K562 (cell line): Measurements from ENCODE around the gene DLGAP5. TPM values are rescaled to one million over a fixed set of nuclear protein-coding genes. Genes with fewer than 3 reads are reported as not detected.

Experiments
- EP400 ChIP-seq: fragments of 450-650 bp; IDR thresholded peaks from 2 replicates; pipeline ENCODE4 v1.6.1; 2017; ENCODE audit warnings: antibody characterized with exemption, mild to moderate bottlenecking, moderate library complexity
- FOXJ2 ChIP-seq: fragments of 200-800 bp; sonication (Bioruptor generic); IDR thresholded peaks from 2 replicates; pipeline ENCODE4 v1.6.1; 2016; ENCODE audit warnings: missing genetic modification characterization, missing compliant biosample characterization
- NFE2L1 ChIP-seq: fragments of 450-650 bp; IDR thresholded peaks from 2 replicates; pipeline ENCODE4 v1.6.1; 2016; ENCODE audit warnings: missing genetic modification characterization, low read depth, mild to moderate bottlenecking, missing compliant biosample characterization, moderate library complexity, borderline replicate concordance
- SP1 ChIP-seq: sonication (generic); formaldehyde crosslinking; IDR thresholded peaks from 2 replicates; pipeline ENCODE4 v1.8.1; 2022; ENCODE audit warnings: mild to moderate bottlenecking, missing genetic modification reagents
- TRIM24 ChIP-seq, 2 experiments: fragments of 450-650 bp; IDR thresholded peaks; 2 replicates each; pipeline ENCODE4 v1.6.1; 2016
- ZFP91 ChIP-seq: sonication (generic); formaldehyde crosslinking; IDR thresholded peaks from 2 replicates; pipeline ENCODE4 v1.8.0; 2022; ENCODE audit warnings: mild to moderate bottlenecking, missing genetic modification reagents
- ZNF146 ChIP-seq: IDR thresholded peaks from one replicate; pipeline ENCODE4 v1.6.1; 2018; ENCODE audit warnings: missing compliant biosample characterization; ENCODE audit not compliant: unreplicated experiment
- ZNF561 ChIP-seq: fragments of 450-650 bp; formaldehyde crosslinking; conservative IDR thresholded peaks from 2 replicates; pipeline ENCODE4 v1.4.0; 2020; ENCODE audit warnings: mild to moderate bottlenecking, moderate library complexity
- polyA plus RNA-seq, 8 experiments: library from polyadenylated mRNA; depleted of rRNA in 4 of 8; stranded (reverse) in 5 of 8; unstranded in 3 of 8; fragments of >200 nt; fragmentation: Nextera tagmentation in 2 of 8; fragmentation: Illumina TruSeq in 1 of 8; extraction: Ambion mirVana in 2 of 8; extraction: Trizol in 1 of 8; gene quantifications; 2 replicates each; pipeline versions ENCODE4 v1.2.1 to v1.2.3, GENCODE V29; 2011 to 2014; ENCODE audit warnings: inconsistent platforms in 1 of 8, missing spikeins in 1 of 8
- total RNA-seq, 7 experiments: library from RNA; depleted of rRNA in 6 of 7; stranded (reverse); fragments of >200 nt in 6 of 7; fragmentation: Illumina TruSeq in 2 of 7; extraction: Trizol in 2 of 7; gene quantifications; 2 replicates each; pipeline versions ENCODE4 v1.2.1 to v1.2.3, GENCODE V29; 2011 to 2021; ENCODE audit warnings: low replicate concordance in 1 of 7
- TF ChIP-seq, protein P1 (sequence below): fragments of 450-650 bp; IDR thresholded peaks from 2 replicates; pipeline ENCODE4 v1.6.1; 2016; ENCODE audit warnings: mild to moderate bottlenecking, moderate library complexity
- TF ChIP-seq, protein P2 (sequence below): IDR thresholded peaks from 2 replicates; pipeline ENCODE4 v1.6.1; 2014; ENCODE audit warnings: antibody characterized with exemption
- TF ChIP-seq, protein P3 (sequence below): fragments of 250-450 bp; sonication (Bioruptor Pico); IDR thresholded peaks from 2 replicates; pipeline ENCODE4 v1.4.0; 2020

Gene DLGAP5
- total and polyA plus RNA-seq, 9 of the 15 experiments (the other 6 are each of a cell fraction or from before 2014, with no cell fraction given): 39.1 to 80.0 (median 59.9) TPM

GRCh38 chr14:55107766-55108554 is 83.4 kb downstream of the DLGAP5 start (continued):
- TF ChIP-seq, protein P1, sequence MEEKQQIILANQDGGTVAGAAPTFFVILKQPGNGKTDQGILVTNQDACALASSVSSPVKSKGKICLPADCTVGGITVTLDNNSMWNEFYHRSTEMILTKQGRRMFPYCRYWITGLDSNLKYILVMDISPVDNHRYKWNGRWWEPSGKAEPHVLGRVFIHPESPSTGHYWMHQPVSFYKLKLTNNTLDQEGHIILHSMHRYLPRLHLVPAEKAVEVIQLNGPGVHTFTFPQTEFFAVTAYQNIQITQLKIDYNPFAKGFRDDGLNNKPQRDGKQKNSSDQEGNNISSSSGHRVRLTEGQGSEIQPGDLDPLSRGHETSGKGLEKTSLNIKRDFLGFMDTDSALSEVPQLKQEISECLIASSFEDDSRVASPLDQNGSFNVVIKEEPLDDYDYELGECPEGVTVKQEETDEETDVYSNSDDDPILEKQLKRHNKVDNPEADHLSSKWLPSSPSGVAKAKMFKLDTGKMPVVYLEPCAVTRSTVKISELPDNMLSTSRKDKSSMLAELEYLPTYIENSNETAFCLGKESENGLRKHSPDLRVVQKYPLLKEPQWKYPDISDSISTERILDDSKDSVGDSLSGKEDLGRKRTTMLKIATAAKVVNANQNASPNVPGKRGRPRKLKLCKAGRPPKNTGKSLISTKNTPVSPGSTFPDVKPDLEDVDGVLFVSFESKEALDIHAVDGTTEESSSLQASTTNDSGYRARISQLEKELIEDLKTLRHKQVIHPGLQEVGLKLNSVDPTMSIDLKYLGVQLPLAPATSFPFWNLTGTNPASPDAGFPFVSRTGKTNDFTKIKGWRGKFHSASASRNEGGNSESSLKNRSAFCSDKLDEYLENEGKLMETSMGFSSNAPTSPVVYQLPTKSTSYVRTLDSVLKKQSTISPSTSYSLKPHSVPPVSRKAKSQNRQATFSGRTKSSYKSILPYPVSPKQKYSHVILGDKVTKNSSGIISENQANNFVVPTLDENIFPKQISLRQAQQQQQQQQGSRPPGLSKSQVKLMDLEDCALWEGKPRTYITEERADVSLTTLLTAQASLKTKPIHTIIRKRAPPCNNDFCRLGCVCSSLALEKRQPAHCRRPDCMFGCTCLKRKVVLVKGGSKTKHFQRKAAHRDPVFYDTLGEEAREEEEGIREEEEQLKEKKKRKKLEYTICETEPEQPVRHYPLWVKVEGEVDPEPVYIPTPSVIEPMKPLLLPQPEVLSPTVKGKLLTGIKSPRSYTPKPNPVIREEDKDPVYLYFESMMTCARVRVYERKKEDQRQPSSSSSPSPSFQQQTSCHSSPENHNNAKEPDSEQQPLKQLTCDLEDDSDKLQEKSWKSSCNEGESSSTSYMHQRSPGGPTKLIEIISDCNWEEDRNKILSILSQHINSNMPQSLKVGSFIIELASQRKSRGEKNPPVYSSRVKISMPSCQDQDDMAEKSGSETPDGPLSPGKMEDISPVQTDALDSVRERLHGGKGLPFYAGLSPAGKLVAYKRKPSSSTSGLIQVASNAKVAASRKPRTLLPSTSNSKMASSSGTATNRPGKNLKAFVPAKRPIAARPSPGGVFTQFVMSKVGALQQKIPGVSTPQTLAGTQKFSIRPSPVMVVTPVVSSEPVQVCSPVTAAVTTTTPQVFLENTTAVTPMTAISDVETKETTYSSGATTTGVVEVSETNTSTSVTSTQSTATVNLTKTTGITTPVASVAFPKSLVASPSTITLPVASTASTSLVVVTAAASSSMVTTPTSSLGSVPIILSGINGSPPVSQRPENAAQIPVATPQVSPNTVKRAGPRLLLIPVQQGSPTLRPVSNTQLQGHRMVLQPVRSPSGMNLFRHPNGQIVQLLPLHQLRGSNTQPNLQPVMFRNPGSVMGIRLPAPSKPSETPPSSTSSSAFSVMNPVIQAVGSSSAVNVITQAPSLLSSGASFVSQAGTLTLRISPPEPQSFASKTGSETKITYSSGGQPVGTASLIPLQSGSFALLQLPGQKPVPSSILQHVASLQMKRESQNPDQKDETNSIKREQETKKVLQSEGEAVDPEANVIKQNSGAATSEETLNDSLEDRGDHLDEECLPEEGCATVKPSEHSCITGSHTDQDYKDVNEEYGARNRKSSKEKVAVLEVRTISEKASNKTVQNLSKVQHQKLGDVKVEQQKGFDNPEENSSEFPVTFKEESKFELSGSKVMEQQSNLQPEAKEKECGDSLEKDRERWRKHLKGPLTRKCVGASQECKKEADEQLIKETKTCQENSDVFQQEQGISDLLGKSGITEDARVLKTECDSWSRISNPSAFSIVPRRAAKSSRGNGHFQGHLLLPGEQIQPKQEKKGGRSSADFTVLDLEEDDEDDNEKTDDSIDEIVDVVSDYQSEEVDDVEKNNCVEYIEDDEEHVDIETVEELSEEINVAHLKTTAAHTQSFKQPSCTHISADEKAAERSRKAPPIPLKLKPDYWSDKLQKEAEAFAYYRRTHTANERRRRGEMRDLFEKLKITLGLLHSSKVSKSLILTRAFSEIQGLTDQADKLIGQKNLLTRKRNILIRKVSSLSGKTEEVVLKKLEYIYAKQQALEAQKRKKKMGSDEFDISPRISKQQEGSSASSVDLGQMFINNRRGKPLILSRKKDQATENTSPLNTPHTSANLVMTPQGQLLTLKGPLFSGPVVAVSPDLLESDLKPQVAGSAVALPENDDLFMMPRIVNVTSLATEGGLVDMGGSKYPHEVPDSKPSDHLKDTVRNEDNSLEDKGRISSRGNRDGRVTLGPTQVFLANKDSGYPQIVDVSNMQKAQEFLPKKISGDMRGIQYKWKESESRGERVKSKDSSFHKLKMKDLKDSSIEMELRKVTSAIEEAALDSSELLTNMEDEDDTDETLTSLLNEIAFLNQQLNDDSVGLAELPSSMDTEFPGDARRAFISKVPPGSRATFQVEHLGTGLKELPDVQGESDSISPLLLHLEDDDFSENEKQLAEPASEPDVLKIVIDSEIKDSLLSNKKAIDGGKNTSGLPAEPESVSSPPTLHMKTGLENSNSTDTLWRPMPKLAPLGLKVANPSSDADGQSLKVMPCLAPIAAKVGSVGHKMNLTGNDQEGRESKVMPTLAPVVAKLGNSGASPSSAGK: peak; percentile 98
- TF ChIP-seq, protein P2, sequence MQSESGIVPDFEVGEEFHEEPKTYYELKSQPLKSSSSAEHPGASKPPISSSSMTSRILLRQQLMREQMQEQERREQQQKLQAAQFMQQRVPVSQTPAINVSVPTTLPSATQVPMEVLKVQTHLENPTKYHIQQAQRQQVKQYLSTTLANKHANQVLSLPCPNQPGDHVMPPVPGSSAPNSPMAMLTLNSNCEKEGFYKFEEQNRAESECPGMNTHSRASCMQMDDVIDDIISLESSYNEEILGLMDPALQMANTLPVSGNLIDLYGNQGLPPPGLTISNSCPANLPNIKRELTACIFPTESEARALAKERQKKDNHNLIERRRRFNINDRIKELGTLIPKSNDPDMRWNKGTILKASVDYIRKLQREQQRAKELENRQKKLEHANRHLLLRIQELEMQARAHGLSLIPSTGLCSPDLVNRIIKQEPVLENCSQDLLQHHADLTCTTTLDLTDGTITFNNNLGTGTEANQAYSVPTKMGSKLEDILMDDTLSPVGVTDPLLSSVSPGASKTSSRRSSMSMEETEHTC: 0 out of 2 replicates have a peak, but pooled peaks have one; percentile 62
- no peak for TF ChIP-seq ZNF561 (CRISPR knock-in tag)
- peak; percentile 32; the same call in 1 of the 2 replicates for TF ChIP-seq SP1 (CRISPR knock-in tag)
- peak; percentile 47; the same call in 1 of the 2 replicates for TF ChIP-seq FOXJ2
- TF ChIP-seq, protein P3, sequence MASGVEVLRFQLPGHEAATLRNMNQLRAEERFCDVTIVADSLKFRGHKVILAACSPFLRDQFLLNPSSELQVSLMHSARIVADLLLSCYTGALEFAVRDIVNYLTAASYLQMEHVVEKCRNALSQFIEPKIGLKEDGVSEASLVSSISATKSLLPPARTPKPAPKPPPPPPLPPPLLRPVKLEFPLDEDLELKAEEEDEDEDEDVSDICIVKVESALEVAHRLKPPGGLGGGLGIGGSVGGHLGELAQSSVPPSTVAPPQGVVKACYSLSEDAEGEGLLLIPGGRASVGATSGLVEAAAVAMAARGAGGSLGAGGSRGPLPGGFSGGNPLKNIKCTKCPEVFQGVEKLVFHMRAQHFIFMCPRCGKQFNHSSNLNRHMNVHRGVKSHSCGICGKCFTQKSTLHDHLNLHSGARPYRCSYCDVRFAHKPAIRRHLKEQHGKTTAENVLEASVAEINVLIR: 0 out of 2 replicates have a peak, but pooled peaks have one; percentile 9
- TF ChIP-seq EP400: peak; percentile 63
- peak; percentile 31 to 40; a peak in 2 of 4 replicates for TF ChIP-seq TRIM24 (IDR thresholded peaks at IDR 0.05)
- peak; percentile 27; the same call in 1 of the 2 replicates for TF ChIP-seq NFE2L1 (tag)
- no peak for TF ChIP-seq ZFP91 (CRISPR knock-in tag)
- no peak for TF ChIP-seq ZNF146
